HEK293 (cell line): Measurements from ENCODE around the gene DDX31.

Source experiments
- CTCF ChIA-PET: fragments of 350-600 bp; formaldehyde crosslinking; extraction: SDS; loops from one replicate; lab custom pipeline; 2021; ENCODE audit warnings: antibody characterized with exemption; lab: Yijun Ruan, JAX
- POLR2A ChIA-PET: fragments of 300-600 bp; formaldehyde crosslinking; extraction: SDS; loops from one replicate; lab custom pipeline; 2020; ENCODE audit warnings: antibody characterized with exemption, inconsistent platforms; lab: Yijun Ruan, JAX
- H3K27ac ChIP-seq: fragments of 200-500 bp; sonication (Bioruptor generic); 2 replicates; pipeline ENCODE4 v1.5.1; 2014; ENCODE audit warnings: low read depth, low read length, control low read depth, inconsistent platforms; ENCODE audit errors: extremely low read depth
- H3K36me3 ChIP-seq, 2 experiments: fragments of 200-500 bp in 1 of 2; sonication (Bioruptor generic) in 1 of 2; 1 replicate in 1 of 2; 2 replicates in 1 of 2; pipeline ENCODE4 v1.5.1; 2014 to 2017; ENCODE audit warnings: inconsistent platforms in 2 of 2, low read length in 2 of 2; ENCODE audit not compliant: control insufficient read depth in 2 of 2, insufficient read depth in 1 of 2
- H3K4me1 ChIP-seq: fragments of 200-500 bp; sonication (Bioruptor generic); 2 replicates; pipeline ENCODE4 v1.5.1; 2014; ENCODE audit warnings: mild to moderate bottlenecking, low read length, inconsistent platforms; ENCODE audit not compliant: control insufficient read depth, insufficient read depth
- H3K4me3 ChIP-seq: 2 replicates; pipeline ENCODE4 v1.5.1; 2011; ENCODE audit warnings: low read depth, mild to moderate bottlenecking, control low read depth, low read length, moderate library complexity
- H3K9me3 ChIP-seq: fragments of 200-500 bp; sonication (Bioruptor generic); 2 replicates; pipeline ENCODE4 v1.5.1; 2014; ENCODE audit warnings: low read depth, low read length, inconsistent platforms; ENCODE audit not compliant: control insufficient read depth, insufficient read depth
- GFI1B ChIP-seq: fragments of 450-650 bp; formaldehyde crosslinking; IDR thresholded peaks from 2 replicates; pipeline ENCODE4 v1.5.1; 2016; ENCODE audit warnings: missing biosample characterization, missing genetic modification characterization
- SP3 ChIP-seq: fragments of 450-650 bp; formaldehyde crosslinking; IDR thresholded peaks from 2 replicates; pipeline ENCODE4 v1.5.1; 2016; ENCODE audit warnings: missing biosample characterization, missing genetic modification characterization
- TRIM28 ChIP-seq: IDR thresholded peaks from 2 replicates; pipeline ENCODE4 v1.6.1; 2011; ENCODE audit warnings: low read length, control low read depth, borderline replicate concordance
- ZBTB48 ChIP-seq: fragments of 450-650 bp; formaldehyde crosslinking; IDR thresholded peaks from 2 replicates; pipeline ENCODE4 v1.5.1; 2016; ENCODE audit warnings: missing biosample characterization, missing genetic modification characterization
- ZFP37 ChIP-seq: fragments of 450-650 bp; formaldehyde crosslinking; IDR thresholded peaks from 2 replicates; pipeline ENCODE4 v1.5.1; 2016; ENCODE audit warnings: missing biosample characterization, missing genetic modification characterization
- ZFP41 ChIP-seq: fragments of 450-650 bp; formaldehyde crosslinking; IDR thresholded peaks from 2 replicates; pipeline ENCODE4 v1.5.1; 2016; ENCODE audit warnings: missing biosample characterization, missing genetic modification characterization, borderline replicate concordance
- ZNF18 ChIP-seq: fragments of 450-650 bp; formaldehyde crosslinking; IDR thresholded peaks from 2 replicates; pipeline ENCODE4 v1.5.1; 2016; ENCODE audit warnings: missing biosample characterization, missing genetic modification characterization
- ZNF248 ChIP-seq: fragments of 450-650 bp; formaldehyde crosslinking; IDR thresholded peaks from 2 replicates; pipeline ENCODE4 v1.5.1; 2017; ENCODE audit warnings: missing biosample characterization, missing genetic modification characterization
- ZNF518A ChIP-seq: fragments of 450-650 bp; formaldehyde crosslinking; conservative IDR thresholded peaks from 2 replicates; pipeline ENCODE4 v1.5.1; 2016; ENCODE audit warnings: low read depth, missing biosample characterization, missing genetic modification characterization
- ZNF560 ChIP-seq: fragments of 450-650 bp; formaldehyde crosslinking; IDR thresholded peaks from 2 replicates; pipeline ENCODE4 v1.5.1; 2017; ENCODE audit warnings: missing biosample characterization, missing genetic modification characterization, borderline replicate concordance
- ZNF629 ChIP-seq: fragments of 450-650 bp; formaldehyde crosslinking; IDR thresholded peaks from 2 replicates; pipeline ENCODE4 v1.5.1; 2017; ENCODE audit warnings: missing biosample characterization, missing genetic modification characterization
- ZNF76 ChIP-seq: fragments of 450-650 bp; formaldehyde crosslinking; IDR thresholded peaks from 2 replicates; pipeline ENCODE4; 2016; ENCODE audit warnings: low read depth, missing biosample characterization, missing genetic modification characterization, borderline replicate concordance
- TF ChIP-seq, protein P1 (sequence below): fragments of 450-650 bp; formaldehyde crosslinking; IDR thresholded peaks from 2 replicates; pipeline ENCODE4 v1.5.1; 2016; ENCODE audit warnings: missing biosample characterization, missing genetic modification characterization, low read depth

DDX31 gene

GRCh38 chr9:132585954-132586829, 83.6 kb downstream of the DDX31 start (continued):
- TF ChIP-seq ZNF518A (tag by site-specific recombination) = no peak
- no peak for TF ChIP-seq ZNF560 (tag by site-specific recombination)

DNA sequence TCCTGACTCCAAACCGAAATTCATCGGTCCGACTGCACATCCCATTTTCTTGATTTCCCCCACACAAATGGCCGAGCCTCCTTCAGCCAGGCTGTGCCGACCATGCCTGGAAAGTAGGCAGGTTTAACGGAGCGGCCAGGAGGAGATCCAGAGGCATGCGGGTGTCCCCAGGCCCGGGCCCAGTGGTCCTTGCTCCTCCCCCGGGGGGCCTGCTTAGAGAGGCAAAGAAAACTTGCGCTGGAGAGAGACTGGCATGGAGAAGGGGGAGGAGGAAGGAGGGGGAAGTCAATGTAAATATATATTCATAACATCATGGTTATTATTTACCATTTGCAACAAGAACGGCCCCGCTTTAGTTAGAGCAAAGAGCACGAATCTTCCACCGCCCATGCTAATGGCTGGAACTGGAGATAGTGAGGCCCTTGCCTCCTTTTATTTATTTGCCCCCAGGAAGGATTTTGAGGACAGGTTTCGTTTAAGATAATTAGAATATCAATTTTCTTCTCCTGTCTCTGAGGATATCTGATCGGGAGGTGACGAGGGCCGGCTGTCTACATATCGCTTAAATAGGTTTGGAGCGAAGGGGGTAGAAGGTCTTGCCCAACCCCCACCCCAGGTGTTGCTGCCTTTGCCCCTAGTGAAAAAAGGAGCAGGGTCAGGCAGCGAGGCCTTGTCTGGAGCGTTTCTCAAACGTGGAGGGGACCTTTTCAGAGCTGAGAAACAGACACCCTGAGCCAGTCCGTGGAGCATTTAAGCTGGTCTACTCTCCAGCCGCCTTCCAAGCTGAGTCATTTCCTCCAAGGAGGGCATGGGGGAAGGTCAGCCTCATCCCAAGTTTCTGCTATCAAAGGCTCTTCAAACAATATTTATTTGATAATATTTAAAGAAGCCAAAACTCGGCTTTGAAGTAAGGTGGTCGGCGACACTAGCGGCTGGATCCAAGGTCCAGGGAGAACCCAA, 84.9 kb downstream of the DDX31 start:
- H3K9me3 ChIP-seq = no peaks in the 10 kb centered on the region
- H3K36me3 ChIP-seq = no peaks in the 10 kb centered on the region
- CTCF ChIA-PET = interaction anchor here (0.6 to 0.7 kb wide), 2 partner anchors 308 to 515 kb away, joined by 3 read pairs; no protein-coding TSS in a partner anchor
- H3K27ac ChIP-seq = no peak overlapping the region
- POLR2A ChIA-PET = no interaction called here
- no peaks in the 10 kb centered on the region for H3K4me1 ChIP-seq
- no peak overlapping the region for H3K4me3 ChIP-seq
- TF ChIP-seq ZBTB48 (no peak), ZNF629 (tag by site-specific recombination) (no peak), ZNF76 (tag by site-specific recombination) (no peak), ZNF248 (tag by site-specific recombination) (no peak), ZNF518A (tag by site-specific recombination) (no peak), ZNF18 (tag by site-specific recombination) (no peak), TRIM28 (no peak), SP3 (tag by site-specific recombination) (no peak), GFI1B (tag by site-specific recombination) (no peak), ZFP41 (tag by site-specific recombination) (no peak), ZFP37 (no peak)
- TF ChIP-seq, protein P1, sequence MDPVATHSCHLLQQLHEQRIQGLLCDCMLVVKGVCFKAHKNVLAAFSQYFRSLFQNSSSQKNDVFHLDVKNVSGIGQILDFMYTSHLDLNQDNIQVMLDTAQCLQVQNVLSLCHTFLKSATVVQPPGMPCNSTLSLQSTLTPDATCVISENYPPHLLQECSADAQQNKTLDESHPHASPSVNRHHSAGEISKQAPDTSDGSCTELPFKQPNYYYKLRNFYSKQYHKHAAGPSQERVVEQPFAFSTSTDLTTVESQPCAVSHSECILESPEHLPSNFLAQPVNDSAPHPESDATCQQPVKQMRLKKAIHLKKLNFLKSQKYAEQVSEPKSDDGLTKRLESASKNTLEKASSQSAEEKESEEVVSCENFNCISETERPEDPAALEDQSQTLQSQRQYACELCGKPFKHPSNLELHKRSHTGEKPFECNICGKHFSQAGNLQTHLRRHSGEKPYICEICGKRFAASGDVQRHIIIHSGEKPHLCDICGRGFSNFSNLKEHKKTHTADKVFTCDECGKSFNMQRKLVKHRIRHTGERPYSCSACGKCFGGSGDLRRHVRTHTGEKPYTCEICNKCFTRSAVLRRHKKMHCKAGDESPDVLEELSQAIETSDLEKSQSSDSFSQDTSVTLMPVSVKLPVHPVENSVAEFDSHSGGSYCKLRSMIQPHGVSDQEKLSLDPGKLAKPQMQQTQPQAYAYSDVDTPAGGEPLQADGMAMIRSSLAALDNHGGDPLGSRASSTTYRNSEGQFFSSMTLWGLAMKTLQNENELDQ (tag by site-specific recombination) = no peak
- TF ChIP-seq, all 188 proteins: peak for 0
